Measurements from ENCODE around the gene MNS1.

DNA sequence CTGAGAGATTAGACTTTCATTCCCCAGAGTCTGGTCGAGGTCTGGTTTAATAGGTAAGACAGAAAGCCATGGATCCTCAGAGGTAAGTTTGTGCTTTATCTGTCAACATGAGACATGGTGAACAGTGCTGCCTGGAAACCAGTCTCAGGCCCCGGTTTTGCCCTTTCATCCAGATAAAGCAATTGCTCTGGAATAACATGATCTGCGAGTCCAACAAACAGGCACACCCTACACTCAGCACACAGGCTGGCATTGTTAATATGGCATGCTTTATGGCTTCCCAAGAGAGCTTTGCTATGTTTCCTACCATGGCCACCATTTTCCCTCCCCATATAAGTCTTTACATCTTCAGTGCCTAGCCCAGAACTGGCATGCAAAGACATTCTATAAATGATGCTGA lies 30.1 kb upstream of the MNS1 start:
- no peak for TF ChIP-seq ESRRA (IDR thresholded peaks at IDR 0.05; ENCODE audit: low read length)
- TF ChIP-seq, protein P1, sequence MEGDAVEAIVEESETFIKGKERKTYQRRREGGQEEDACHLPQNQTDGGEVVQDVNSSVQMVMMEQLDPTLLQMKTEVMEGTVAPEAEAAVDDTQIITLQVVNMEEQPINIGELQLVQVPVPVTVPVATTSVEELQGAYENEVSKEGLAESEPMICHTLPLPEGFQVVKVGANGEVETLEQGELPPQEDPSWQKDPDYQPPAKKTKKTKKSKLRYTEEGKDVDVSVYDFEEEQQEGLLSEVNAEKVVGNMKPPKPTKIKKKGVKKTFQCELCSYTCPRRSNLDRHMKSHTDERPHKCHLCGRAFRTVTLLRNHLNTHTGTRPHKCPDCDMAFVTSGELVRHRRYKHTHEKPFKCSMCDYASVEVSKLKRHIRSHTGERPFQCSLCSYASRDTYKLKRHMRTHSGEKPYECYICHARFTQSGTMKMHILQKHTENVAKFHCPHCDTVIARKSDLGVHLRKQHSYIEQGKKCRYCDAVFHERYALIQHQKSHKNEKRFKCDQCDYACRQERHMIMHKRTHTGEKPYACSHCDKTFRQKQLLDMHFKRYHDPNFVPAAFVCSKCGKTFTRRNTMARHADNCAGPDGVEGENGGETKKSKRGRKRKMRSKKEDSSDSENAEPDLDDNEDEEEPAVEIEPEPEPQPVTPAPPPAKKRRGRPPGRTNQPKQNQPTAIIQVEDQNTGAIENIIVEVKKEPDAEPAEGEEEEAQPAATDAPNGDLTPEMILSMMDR (IDR thresholded peaks at IDR 0.05 in 2 of 3, conservative IDR thresholded peaks at IDR 0.05 in 1 of 3; ENCODE audit: control insufficient read depth in 2 of 3, extremely low read depth in 1 of 3, insufficient read depth in 1 of 3, low read depth in 3 of 3, low read length in 3 of 3): no peak
- TF ChIP-seq TCF7 (IDR thresholded peaks at IDR 0.05; ENCODE audit: borderline replicate concordance): no peak
- TF ChIP-seq NR2F1 (conservative IDR thresholded peaks at IDR 0.05): no peak
- TF ChIP-seq EP300 (IDR thresholded peaks at IDR 0.05; ENCODE audit: borderline replicate concordance in 1 of 2, control insufficient read depth in 1 of 2, low read depth in 2 of 2, low read length in 2 of 2): no peak
- TF ChIP-seq KDM1A (IDR thresholded peaks at IDR 0.05; ENCODE audit: borderline replicate concordance): no peak
- TF ChIP-seq, protein P2, sequence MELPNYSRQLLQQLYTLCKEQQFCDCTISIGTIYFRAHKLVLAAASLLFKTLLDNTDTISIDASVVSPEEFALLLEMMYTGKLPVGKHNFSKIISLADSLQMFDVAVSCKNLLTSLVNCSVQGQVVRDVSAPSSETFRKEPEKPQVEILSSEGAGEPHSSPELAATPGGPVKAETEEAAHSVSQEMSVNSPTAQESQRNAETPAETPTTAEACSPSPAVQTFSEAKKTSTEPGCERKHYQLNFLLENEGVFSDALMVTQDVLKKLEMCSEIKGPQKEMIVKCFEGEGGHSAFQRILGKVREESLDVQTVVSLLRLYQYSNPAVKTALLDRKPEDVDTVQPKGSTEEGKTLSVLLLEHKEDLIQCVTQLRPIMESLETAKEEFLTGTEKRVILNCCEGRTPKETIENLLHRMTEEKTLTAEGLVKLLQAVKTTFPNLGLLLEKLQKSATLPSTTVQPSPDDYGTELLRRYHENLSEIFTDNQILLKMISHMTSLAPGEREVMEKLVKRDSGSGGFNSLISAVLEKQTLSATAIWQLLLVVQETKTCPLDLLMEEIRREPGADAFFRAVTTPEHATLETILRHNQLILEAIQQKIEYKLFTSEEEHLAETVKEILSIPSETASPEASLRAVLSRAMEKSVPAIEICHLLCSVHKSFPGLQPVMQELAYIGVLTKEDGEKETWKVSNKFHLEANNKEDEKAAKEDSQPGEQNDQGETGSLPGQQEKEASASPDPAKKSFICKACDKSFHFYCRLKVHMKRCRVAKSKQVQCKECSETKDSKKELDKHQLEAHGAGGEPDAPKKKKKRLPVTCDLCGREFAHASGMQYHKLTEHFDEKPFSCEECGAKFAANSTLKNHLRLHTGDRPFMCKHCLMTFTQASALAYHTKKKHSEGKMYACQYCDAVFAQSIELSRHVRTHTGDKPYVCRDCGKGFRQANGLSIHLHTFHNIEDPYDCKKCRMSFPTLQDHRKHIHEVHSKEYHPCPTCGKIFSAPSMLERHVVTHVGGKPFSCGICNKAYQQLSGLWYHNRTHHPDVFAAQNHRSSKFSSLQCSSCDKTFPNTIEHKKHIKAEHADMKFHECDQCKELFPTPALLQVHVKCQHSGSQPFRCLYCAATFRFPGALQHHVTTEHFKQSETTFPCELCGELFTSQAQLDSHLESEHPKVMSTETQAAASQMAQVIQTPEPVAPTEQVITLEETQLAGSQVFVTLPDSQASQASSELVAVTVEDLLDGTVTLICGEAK (IDR thresholded peaks at IDR 0.05; ENCODE audit: borderline replicate concordance): no peak
- TF ChIP-seq SREBF2 (IDR thresholded peaks at IDR 0.05; ENCODE audit: low read length): no peak
- TF ChIP-seq EGR1 (IDR thresholded peaks at IDR 0.05; ENCODE audit: borderline replicate concordance in 1 of 2, low read depth in 2 of 2, low read length in 2 of 2): no peak
- TF ChIP-seq, protein P3, sequence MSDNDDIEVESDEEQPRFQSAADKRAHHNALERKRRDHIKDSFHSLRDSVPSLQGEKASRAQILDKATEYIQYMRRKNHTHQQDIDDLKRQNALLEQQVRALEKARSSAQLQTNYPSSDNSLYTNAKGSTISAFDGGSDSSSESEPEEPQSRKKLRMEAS (IDR thresholded peaks at IDR 0.05; ENCODE audit: low read depth, low read length): no peak
- no peak for TF ChIP-seq NFIC (IDR thresholded peaks at IDR 0.05; ENCODE audit: low read depth, low read length)
- no peak for TF ChIP-seq ZNF274 (IDR thresholded peaks at IDR 0.05; ENCODE audit: insufficient read depth, insufficient read length)
- no peak for TF ChIP-seq BACH1 (IDR thresholded peaks at IDR 0.05; ENCODE audit: borderline replicate concordance)
